SK-N-SH (cell line): Measurements from ENCODE around the gene AKT1.

ENCODE experiments used
- CTCF ChIP-seq: fragments of 200-600 bp; sonication (generic); IDR thresholded peaks from 2 replicates; pipeline ENCODE4 v1.6.1; 2017; ENCODE audit warnings: antibody characterized with exemption, mild to moderate bottlenecking, moderate library complexity
- EZH2phosphoT487 ChIP-seq: fragments of 200-600 bp; sonication (generic); IDR thresholded peaks from 2 replicates; pipeline ENCODE4 v1.6.1; 2017; ENCODE audit warnings: low read depth, mixed run types, mild to moderate bottlenecking, antibody characterized with exemption, moderate library complexity, borderline replicate concordance
- FOXJ3 ChIP-seq: sonication (generic); formaldehyde crosslinking; IDR thresholded peaks from 2 replicates; pipeline ENCODE4 v1.5.1; 2020; ENCODE audit warnings: mild to moderate bottlenecking, missing genetic modification reagents
- JUND ChIP-seq: IDR thresholded peaks from 2 replicates; pipeline ENCODE4 v1.4.0; 2012
- MAX ChIP-seq: IDR thresholded peaks from 2 replicates; pipeline ENCODE4 v1.4.0; 2012; ENCODE audit warnings: low read depth
- NRF1 ChIP-seq: IDR thresholded peaks from 2 replicates; pipeline ENCODE4 v1.6.1; 2012; ENCODE audit warnings: low read depth, mild to moderate bottlenecking, low read length
- RAD21 ChIP-seq: IDR thresholded peaks from 2 replicates; pipeline ENCODE4 v1.6.1; 2012; ENCODE audit warnings: mild to moderate bottlenecking, low read length
- RXRA ChIP-seq: IDR thresholded peaks from 2 replicates; pipeline ENCODE4 v1.4.0; 2012; ENCODE audit warnings: low read depth, mild to moderate bottlenecking, borderline replicate concordance
- TCF12 ChIP-seq: IDR thresholded peaks from 2 replicates; pipeline ENCODE4 v1.4.0; 2012
- YY1 ChIP-seq: IDR thresholded peaks from 2 replicates; pipeline ENCODE4 v1.4.0; 2012; ENCODE audit warnings: low read depth, mild to moderate bottlenecking
- ZBTB33 ChIP-seq: IDR thresholded peaks from 2 replicates; pipeline ENCODE4 v1.4.0; 2012; ENCODE audit warnings: low read depth, borderline replicate concordance

- TF ChIP-seq NRF1 = no peak
- TF ChIP-seq ZBTB33 = no peak
- no peak for TF ChIP-seq YY1
- TF ChIP-seq RAD21 = no peak
- no peak for TF ChIP-seq CTCF
- no peak for TF ChIP-seq RXRA
- no peak for TF ChIP-seq JUND
- no peak for TF ChIP-seq FOXJ3 (CRISPR knock-in tag)
- TF ChIP-seq MAX = no peak
- no peak for TF ChIP-seq EZH2phosphoT487
- TF ChIP-seq TCF12 = no peak
These were observed 30.0 kb downstream of the AKT1 start for GRCh38 chr14:104765517-104765916.
